Measurements from ENCODE around the gene P2RY6.

P2RY6 gene

DNA sequence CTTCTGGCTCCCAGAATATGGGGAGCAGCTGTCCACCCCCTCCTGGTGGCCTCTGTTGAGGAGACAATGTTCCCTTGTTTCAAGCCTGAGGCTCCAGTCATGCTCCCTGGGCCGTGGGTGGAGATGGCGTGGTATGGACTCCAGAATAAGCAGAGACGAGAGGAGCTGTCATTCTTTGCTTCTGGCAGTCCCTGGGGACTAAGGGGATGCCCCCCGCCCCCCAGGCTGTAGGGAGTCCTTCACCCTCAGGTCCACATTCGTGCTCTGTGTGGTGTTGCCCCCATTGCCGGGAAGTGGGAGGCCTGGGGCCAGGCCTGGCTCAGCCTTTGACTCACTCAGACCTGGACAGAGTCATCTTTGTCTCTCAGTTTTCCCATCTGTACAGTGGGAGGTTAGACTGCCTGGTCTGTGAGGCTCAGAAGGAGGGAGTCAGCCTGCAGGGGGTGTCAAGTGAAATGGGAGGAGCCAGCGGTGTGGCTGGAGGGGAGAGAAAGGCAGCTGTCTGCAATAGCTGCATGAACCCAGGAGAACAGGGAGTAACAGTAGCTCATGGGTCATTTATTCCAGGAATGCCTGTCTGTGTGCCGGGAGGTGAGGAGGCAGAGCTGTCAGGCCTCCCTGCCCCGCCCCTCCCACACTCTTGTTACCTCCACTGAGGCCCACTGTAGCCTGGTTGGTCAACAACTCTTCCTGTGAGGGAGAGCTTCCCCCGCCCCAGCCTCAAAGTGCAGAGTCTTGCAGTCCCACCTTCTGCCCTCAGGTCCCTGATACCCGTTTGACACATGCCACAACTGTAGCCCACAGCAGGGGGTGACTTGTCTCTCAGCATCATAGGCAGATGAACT is 42.2 kb downstream of the P2RY6 start:
- DNase-seq (ENCODE audit: low spot score) = peak; percentile 74
- FAIRE-seq = no peak

DNA sequence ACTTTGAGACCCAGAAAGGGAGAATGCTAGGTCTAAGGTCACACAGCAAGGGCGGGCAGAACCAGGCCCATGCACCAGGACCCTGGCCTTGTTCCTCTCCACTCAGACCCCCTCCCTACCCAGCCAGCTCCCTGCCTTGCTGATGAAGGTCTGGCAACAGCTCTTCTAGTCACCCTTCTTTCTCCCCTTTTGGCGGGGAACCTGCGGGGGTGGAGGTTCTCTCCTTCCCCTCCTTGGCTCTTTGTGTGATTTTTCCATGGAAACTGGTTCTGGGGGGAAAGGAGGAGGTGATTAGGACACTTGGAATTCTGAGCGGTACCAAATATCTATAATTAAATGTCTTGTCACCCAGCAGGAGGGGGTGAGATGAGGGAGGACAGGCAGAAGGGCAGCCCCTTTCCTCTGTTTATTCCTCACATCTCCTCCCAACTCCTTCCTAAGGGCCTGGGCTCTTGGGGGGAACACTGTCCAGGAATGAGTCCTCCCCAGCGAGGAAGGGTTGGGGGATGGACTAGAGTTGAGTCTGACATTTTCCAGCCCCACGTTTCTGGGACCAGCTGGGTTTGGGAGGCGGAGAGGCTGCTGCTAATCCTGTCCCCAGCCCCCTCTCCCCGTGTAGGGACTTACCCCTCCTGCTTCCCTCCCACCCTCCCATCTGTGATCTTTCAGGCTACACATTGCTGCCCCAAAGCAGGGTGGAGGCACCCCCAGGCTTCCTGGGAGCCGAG is 43.3 kb downstream of the P2RY6 start:
- no peak for FAIRE-seq
- DNase-seq (ENCODE audit: low spot score) = no peak

DNA sequence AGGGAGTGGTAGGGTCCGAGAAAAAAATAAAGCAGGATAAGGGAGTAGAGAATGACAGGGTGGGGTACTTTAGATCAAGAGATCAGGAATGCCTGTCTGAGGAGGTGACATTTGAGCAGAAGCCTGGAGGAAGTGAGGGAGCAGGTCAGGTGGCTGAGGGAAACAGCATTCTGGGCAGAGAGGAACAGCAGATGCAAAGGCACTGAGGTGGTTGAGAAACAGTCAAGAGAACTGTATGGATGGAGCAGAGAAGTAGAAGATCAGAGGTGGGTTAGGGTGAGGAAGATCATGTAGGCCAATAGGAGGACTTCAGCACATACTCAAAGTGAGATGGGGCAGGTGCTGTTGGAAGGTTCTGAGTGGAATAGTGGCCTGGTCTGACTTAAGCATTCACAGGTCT is 44.3 kb downstream of the P2RY6 start:
- no peak for DNase-seq (ENCODE audit: low spot score)
- FAIRE-seq = no peak

DNA sequence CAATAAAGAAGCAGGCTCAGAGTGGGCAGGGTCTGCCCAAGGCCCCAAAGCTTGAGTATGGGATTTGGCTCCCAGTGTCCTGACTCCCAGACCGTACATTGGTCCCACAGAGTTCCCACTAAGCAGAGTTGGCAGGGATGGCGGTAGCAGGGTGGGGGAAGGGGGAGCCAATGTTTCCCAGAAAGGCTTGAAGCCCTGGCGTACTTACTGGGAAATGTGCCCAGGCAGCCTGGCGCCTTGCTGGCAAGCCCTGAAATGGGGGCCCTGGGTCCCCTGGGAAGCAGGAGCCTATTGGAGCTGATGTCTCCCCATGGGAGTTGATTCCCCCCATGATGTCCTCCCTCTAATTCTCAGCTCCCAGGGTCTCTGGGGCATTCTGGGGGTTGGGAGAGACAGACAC is 45.2 kb downstream of the P2RY6 start:
- DNase-seq (ENCODE audit: low spot score) = no peak
- no peak for FAIRE-seq

DNA sequence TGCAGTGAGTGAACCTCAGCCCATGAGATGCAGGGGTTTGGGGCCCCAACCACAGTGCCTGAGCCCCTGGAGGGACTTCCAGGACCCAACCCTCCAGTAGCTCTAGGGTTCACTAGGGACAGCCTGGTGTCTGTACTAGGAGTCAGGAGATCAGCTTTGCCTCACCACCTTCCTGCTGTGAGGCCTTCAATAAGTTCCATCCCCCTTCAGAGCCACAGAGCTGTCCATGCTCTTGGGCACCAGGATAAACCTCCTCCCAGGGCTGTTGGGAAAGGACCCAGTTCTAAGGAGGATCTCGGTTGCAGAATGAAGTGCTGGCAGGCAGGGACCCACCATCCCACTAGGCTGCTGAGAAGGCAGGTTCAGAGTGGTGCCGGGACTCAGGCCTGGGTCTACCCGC is 45.7 kb downstream of the P2RY6 start:
- no peak for FAIRE-seq
- DNase-seq (ENCODE audit: low spot score) = no peak

DNA sequence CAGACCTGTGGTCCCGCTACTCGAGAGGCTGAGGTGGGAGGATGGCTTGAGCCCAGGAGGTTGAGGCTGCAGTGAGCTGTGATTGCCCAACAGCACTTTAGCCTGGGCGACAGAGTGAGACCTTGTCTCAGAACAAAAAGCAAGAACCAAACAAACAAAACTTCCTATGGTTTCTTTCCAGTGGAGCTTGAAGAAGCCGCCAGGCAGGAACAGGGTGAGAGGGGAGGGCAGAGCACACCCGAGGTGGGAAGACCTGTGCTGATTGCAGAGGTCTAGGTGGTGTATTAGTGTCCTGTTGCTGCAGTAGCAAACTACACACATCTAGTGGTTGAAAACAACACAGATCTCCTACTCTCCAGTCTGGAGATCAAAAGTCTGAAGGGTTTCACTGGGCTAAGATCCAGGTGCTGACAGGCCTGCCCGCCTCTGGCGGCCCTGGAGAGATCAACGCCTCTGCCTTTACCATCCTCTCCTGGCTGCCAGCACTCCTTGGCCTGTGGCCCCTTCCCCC is 46.4 kb downstream of the P2RY6 start:
- no peak for DNase-seq (ENCODE audit: low spot score)

DNA sequence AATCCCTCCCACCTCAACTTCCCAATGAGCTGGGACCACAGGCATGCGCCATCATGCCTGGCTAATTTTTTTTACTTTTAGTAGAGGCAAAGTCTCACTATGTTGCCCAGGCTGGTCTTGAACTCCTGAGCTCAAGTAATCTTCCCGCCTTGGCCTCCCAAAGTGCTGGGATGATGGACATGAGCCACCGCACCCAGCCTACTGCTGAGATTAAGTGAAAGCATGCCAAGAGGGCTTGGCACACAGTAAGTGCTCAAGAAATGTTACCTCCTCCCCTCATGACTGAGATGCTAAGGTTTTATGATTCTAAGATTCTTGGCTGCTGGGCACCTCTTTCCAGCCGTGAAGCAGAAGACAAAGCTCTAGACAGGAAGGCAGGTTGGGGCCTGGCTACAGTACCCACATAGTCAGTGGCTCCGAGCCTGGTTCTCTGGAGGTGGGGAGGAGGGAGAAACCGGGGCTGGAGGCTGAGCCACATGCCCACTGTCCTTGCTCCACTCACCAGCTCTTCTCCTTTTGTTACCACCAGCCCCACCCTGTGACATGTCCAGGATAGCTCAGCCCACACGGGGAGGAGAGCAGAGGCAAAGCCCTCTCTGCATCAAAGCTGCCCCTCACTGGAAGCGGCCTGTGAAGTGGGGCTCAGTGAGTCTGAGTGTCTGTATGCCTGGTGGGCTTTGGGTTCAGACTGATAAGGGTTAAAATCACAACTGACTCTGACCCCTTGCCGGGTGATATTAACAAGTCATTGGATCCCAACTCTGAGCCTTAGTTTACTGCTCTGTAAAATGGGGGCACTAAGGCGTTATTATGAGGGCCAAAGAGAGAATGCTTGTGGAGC is 48.8 kb downstream of the P2RY6 start:
- no peak for DNase-seq (ENCODE audit: low spot score)
- FAIRE-seq = no peak

More for the DNA sequence above, 46.4 kb downstream of the P2RY6 start:
- FAIRE-seq = no peak

DNA sequence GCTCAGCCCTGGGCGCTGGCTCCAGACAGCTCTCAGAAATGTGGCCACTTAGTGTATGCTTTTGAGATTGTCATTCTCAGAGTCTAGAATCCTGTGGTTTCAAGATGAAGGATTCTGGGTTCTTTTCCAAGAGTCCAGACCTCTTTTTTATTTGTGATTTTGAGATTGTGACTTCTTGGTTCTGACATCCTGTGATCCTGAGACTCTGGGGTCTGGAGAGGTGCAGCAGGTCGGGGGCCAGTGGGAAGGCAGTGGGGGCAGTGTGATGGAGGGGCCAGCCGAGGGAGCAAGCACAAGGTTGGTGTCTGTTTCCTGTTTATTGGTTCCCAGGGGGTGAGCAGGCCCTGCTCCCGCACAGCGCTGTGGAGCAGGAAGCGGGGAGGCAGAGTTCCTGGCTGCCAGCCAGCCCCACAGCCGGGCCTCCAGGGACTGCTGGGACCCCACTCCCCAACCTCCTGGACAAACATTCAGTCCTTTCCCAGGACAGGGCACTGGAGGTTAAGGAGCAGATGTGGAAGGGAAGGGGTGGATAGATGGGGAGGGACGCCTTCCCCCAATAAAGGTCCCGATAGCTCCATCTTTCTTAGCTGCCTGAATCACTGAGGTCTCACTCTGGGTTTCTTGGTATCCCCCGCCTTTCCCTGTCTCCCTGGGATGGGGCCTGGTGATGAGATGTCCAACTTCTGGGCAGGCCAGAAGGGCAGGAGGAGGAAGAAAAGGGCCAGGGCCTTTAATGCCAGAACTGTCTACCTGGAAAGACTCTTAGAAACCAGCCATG is 49.7 kb downstream of the P2RY6 start:
- FAIRE-seq (no peak), DNase-seq (ENCODE audit: low spot score) (peak; percentile 39)

DNA sequence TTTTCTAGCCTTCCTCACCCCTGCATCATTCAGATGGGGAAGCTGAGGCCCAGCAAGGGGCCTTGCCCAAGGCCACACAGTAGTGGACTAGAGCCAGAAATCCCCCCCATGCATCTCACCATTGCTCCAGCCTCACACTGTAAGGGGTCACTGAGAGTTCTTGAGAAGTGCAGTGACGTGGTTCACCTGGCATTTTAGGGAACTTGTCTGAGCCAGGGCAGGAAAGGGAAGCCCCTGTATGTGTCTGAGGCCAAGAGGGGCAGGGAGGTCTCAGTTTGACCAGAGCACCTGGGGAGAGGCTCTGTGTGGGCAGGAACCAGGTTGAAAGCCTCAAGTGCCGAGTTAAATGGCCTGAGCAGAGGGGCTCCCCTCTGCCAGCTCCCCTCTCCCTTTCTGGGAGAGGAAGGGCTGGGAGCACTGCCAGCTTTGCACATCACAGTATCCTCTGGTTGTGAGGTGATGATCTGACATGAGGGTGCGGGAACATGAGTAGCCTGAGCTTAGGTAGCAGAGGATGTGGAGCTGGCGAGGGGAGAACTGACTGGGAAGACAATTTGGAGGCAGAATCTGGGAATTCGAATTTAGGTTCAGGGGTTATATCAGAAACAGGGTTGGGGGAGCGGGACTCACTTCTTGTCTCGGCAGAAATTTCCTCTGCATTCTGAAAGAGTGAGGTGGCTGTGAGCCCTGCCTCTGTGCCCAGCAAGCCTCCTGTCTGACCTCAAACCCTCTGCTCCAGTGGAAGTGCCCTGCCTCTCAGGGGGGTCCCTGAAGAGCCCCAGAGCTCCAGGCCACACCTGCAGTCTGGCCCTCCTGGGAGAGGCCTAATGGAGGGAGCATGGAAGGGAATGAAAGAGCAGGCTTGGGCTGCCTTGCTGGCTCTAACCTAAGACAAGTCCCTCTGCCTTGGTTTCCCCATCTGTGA is 50.5 kb downstream of the P2RY6 start:
- DNase-seq (ENCODE audit: low spot score) = no peak
- no peak for FAIRE-seq

DNA sequence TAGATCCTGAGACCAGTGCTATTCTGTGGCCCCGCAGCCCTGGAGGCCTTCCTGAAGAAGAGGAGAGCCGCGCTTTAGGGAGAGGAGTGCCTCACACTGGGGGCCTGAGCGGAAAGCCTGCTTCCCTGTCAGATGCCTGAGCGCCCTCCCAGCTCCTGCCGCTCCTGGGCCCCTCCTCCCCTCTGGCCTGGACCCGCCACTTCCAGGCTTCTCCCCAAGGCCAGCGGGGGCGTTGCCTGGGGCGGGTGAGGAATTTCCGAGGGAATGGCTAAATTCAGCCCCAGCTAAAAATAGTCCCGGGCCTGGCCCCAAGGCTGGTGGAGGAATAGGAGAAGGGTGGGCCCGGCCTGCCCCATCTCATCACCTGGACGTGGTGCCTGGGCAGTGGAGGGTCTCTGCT is 51.3 kb downstream of the P2RY6 start:
- DNase-seq (ENCODE audit: low spot score) (peak; percentile 70), FAIRE-seq (no peak)

DNA sequence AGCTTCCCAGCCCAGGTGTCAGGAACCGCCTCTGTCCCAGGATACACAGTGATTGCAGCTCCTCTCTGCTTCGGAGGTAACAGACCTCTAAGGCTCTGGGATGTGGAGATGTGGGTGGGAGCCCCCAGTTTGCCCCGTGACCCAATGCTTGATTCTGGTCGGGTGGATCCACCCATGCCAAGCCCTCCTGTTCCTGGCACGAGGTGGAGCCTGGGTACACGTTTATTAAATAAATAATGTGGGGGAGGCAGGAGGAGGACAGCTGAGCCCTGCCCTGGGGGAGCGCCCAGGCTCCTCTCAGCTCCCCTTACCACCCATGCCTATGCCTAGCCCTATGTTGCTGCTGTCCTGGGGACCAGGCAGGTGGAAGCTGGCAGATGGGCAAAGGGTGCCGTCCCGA is 52.0 kb downstream of the P2RY6 start:
- DNase-seq (ENCODE audit: low spot score) (no peak), FAIRE-seq (no peak)

DNA sequence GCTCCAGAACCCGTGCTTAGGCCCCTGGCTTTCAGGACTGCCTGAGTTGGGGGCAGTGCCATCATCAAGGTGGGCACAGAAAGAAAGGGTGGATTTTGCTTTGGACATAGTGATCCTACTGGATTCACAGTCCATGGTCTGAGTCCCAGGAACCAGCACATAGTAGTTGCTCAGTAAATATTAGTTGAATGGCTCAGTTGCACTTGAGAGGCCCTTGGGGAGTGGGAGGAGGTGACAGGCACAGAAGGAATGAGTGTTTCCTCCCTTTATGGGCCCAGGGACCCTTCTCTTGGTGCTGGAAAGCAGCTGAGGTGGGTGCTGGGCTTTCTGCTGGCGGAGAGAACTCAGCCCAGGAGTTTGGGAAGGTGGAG is 52.5 kb downstream of the P2RY6 start:
- no peak for FAIRE-seq

DNA sequence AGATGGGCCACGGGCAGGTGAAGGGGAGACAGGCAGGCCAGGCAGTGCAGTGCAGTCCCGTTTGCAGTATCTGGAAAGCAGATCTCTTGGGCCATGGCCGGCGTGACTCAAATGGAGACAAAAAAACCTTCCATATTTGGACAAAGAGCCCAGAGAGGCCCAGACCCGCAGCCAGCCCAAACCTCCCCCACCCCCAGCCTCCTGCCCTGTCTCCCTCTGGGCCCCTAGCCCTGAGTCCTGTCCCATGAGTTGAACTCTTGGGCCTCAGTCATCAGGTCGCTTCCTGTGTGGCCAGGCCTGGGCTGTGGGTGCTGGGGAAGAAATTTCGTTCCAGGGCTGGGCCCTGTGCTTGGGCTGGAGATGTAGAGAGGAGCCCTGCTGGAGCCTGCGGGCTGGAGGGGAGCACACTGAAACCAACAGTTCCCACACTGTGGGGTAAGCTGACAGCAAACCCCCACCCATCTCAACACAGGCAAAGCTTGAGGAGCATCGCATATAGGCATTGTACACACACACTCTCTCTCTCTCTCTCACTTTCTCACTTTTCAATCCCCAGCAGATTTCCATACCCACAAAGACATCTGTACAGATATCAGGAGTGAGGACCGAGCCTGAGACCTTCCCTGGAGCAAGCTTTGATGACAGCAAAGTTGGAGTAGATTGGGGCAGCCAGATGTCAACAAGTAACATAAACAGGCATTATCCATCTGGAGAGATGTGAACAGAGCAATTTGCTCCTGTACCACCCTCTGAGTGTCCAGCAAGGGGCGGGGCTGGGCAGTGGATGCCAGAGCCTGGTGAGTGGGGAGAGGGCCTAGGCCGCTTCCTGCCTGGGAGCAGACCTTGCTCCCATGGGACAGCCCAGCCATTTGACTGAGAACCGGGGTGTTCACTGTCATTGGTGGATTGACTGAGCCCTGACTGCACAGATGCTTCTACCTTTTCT is 53.2 kb downstream of the P2RY6 start:
- DNase-seq (ENCODE audit: low spot score) (no peak), FAIRE-seq (no peak)

More for the DNA sequence above, 52.5 kb downstream of the P2RY6 start:
- no peak for DNase-seq (ENCODE audit: low spot score)

DNA sequence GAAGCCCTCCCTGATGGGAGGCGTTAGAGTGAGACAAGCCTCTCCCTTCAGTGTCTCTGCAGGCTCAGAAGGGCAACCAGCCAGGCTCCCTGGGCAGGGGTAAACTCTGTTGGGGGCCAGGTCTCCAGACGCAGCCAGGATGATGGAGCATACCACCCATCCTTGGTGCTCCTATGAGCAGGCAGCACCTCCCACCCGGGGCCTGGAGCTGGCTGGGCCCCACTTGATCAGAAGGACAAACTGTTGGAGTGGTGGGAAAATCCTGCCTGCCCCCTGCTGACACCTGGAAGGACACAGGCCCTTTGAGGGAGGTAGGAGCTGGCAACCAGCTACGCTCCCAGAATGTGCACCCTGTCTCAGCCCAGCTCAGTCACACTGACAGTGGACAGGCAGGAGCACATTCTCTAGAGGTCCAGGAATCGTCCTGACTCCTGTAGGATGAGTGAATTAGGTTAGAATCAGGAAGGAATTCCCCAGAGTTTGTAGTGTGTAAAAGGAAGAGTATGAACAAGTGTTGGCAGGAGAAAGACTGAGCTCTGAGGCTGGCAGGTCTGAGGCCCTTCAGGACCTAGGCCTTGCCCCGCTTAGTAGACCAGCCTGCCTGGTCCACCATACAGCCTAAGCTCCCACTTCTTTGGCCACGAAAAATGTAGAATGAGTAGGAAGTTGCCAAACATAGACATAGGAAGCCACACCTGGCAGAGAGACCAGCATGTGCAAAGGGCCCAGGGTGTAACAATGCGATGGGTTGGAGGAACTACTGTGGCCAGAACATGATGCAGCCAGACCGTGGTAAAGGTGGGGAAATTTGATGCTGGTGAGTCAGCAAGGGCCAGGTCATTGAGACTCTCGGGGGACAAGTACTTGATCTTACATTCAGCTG is 55.0 kb downstream of the P2RY6 start:
- no peak for DNase-seq (ENCODE audit: low spot score)
- no peak for FAIRE-seq

DNA sequence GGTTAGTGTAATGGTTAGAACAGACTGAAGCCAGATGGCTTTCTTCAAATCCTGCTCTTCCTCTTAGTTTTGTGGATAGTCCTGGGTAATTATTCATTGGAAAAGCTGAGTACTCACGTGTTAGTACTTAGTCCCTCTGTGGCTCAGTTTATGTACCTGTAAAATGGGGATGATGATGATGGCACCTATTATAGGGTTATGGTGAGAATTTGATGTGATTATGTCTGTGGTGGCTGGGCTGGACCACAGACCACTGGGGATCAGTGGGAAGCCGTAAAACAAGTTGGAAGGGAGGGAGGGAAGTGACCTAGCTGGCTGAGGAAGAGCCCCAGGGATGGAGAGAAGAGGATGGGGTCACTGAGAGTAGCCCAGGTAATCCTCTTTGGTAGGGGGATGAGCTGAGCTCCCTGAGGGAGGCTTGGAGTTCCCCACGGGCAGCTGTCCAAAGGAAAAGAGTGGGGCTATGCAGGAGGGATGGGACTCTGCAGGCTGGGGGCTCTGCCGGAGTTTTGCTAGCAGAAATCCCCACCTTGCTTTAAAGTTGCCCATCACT is 55.8 kb downstream of the P2RY6 start:
- FAIRE-seq (no peak), DNase-seq (ENCODE audit: low spot score) (no peak)

DNA sequence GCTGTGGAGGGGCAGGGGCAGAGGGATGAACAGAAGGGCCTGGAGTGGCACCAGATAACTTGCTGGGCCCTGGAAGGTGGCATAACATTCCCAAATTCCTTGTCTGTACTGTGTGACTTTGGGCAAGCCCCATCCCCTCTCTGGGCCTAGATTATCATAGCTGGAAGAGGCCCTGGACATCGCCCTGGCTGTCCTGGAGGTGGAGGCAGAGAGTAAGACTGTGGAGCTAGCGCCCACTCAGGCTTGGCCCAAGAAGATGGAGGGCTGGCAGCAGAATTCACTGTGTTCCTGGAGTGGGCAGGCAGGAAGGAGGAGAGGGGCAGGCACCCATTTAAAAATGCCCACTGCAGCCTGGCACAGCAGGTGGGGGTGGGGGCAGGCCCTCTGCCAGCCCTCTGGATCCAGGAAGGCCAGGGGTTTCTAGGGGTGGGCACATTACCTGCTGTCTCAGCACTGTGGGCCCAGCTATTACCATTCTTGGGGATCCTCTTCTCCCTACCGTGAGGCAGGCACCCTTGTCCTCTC is 58.5 kb downstream of the P2RY6 start:
- FAIRE-seq (no peak), DNase-seq (ENCODE audit: low spot score) (no peak)

Measured in urothelium cell line (cell line).